HepG2 (cell line): Measurements from ENCODE around the gene HSD3B7. TPM values are rescaled to one million over a fixed set of nuclear protein-coding genes. Genes with fewer than 3 reads are reported as not detected.
A peak's percentile ranks its signal among the peaks of the same experiment; 100 is the strongest.

Experiments
- DNMT1 ChIP-seq: sonication (generic); formaldehyde crosslinking; IDR thresholded peaks from 2 replicates; pipeline ENCODE4 v1.5.1; 2020; ENCODE audit warnings: mild to moderate bottlenecking, missing genetic modification reagents
- ELF1 ChIP-seq: sonication (generic); formaldehyde crosslinking; IDR thresholded peaks from 2 replicates; pipeline ENCODE4 v1.4.0; 2020; ENCODE audit warnings: missing genetic modification reagents
- FOXM1 ChIP-seq: sonication (generic); formaldehyde crosslinking; IDR thresholded peaks from 2 replicates; pipeline ENCODE4 v1.5.0; 2020; ENCODE audit warnings: missing genetic modification reagents
- HDAC6 ChIP-seq: fragments of 200-600 bp; sonication (generic); IDR thresholded peaks from 2 replicates; pipeline ENCODE4 v1.7.0; 2017; ENCODE audit warnings: mild to moderate bottlenecking, antibody characterized with exemption, low read length, low read depth
- KDM3A ChIP-seq: IDR thresholded peaks from 2 replicates; pipeline ENCODE4 v1.6.1; 2018; ENCODE audit warnings: low read depth, missing compliant biosample characterization
- NFE2L1 ChIP-seq: sonication (generic); formaldehyde crosslinking; IDR thresholded peaks from 2 replicates; pipeline ENCODE4 v1.4.0; 2020; ENCODE audit warnings: missing genetic modification reagents, mild to moderate bottlenecking, borderline replicate concordance
- NR2F6 ChIP-seq, 2 experiments: IDR thresholded peaks; 2 replicates each; pipeline ENCODE4 v1.6.1; 2016; ENCODE audit warnings: antibody characterized with exemption in 1 of 2, mild to moderate bottlenecking in 1 of 2
- POLR2G ChIP-seq: fragments of 200-400 bp; formaldehyde crosslinking; IDR thresholded peaks from 2 replicates; pipeline ENCODE4 v1.6.1; 2018; ENCODE audit warnings: mild to moderate bottlenecking, low read depth, low read length, moderate library complexity
- WIZ ChIP-seq: sonication (generic); formaldehyde crosslinking; IDR thresholded peaks from 2 replicates; pipeline ENCODE4 v1.5.1; 2020; ENCODE audit warnings: mild to moderate bottlenecking, missing genetic modification reagents
- ZNF333 ChIP-seq: sonication (generic); formaldehyde crosslinking; IDR thresholded peaks from 2 replicates; pipeline ENCODE4 v1.4.0; 2020; ENCODE audit warnings: mild to moderate bottlenecking, missing genetic modification reagents, borderline replicate concordance
- ZNF431 ChIP-seq: sonication (generic); formaldehyde crosslinking; IDR thresholded peaks from 2 replicates; pipeline ENCODE4 v1.9.0; 2022; ENCODE audit warnings: missing genetic modification reagents, low read depth, mild to moderate bottlenecking, borderline replicate concordance
- ZNF501 ChIP-seq: sonication (generic); formaldehyde crosslinking; IDR thresholded peaks from 2 replicates; pipeline ENCODE4 v1.5.1; 2020; ENCODE audit warnings: mild to moderate bottlenecking, moderate library complexity, missing genetic modification reagents
- ZNF772 ChIP-seq: sonication (generic); formaldehyde crosslinking; IDR thresholded peaks from 2 replicates; pipeline ENCODE4 v1.5.0; 2020; ENCODE audit warnings: mild to moderate bottlenecking, missing genetic modification reagents
- polyA plus RNA-seq, 8 experiments: library from polyadenylated mRNA; depleted of rRNA in 3 of 8; stranded (reverse) in 7 of 8; unstranded in 1 of 8; fragments of >200 nt; fragmentation: Illumina TruSeq in 4 of 8; extraction: Trizol in 4 of 8; gene quantifications; 2 replicates each; pipeline versions ENCODE4 v1.2.1 to v1.2.3, GENCODE V29; 2011 to 2016; ENCODE audit warnings: low read depth in 4 of 8, missing spikeins in 1 of 8, mixed read lengths in 1 of 8; ENCODE audit not compliant: insufficient read depth in 1 of 8
- total RNA-seq, 5 experiments: library from RNA; depleted of rRNA; stranded (reverse); fragments of >200 nt; fragmentation: Illumina TruSeq; extraction: Trizol; gene quantifications; 2 replicates each; pipeline ENCODE4 v1.2.3, GENCODE V29; 2016; ENCODE audit warnings: low read depth in 1 of 5
- TF ChIP-seq, protein P1 (sequence below): sonication (generic); formaldehyde crosslinking; IDR thresholded peaks from 2 replicates; pipeline ENCODE4 v1.5.0; 2020; ENCODE audit warnings: mild to moderate bottlenecking, missing genetic modification reagents
- TF ChIP-seq, protein P2 (sequence below): sonication (generic); formaldehyde crosslinking; IDR thresholded peaks from 2 replicates; pipeline ENCODE4 v1.5.1; 2020; ENCODE audit warnings: mild to moderate bottlenecking, moderate library complexity, missing genetic modification reagents
- TF ChIP-seq, protein P3 (sequence below): sonication (generic); formaldehyde crosslinking; IDR thresholded peaks from 2 replicates; pipeline ENCODE4 v1.4.0; 2020; ENCODE audit warnings: low read depth, mild to moderate bottlenecking, missing genetic modification reagents
- TF ChIP-seq, protein P4 (sequence below): IDR thresholded peaks from 2 replicates; pipeline ENCODE4 v1.6.1; 2016
- TF ChIP-seq, protein P5 (sequence below): sonication (generic); formaldehyde crosslinking; IDR thresholded peaks from 2 replicates; pipeline ENCODE4 v1.5.0; 2020; ENCODE audit warnings: missing genetic modification reagents
- TF ChIP-seq, protein P6 (sequence below): sonication (generic); formaldehyde crosslinking; IDR thresholded peaks from 2 replicates; pipeline ENCODE4 v1.5.1; 2020; ENCODE audit warnings: missing genetic modification reagents, mild to moderate bottlenecking, borderline replicate concordance

HSD3B7 gene
- total and polyA plus RNA-seq, 2 of the 13 experiments (the other 11 are each of a cell fraction or from before 2014, with no cell fraction given) = 32.9 to 69.7 TPM

DNA sequence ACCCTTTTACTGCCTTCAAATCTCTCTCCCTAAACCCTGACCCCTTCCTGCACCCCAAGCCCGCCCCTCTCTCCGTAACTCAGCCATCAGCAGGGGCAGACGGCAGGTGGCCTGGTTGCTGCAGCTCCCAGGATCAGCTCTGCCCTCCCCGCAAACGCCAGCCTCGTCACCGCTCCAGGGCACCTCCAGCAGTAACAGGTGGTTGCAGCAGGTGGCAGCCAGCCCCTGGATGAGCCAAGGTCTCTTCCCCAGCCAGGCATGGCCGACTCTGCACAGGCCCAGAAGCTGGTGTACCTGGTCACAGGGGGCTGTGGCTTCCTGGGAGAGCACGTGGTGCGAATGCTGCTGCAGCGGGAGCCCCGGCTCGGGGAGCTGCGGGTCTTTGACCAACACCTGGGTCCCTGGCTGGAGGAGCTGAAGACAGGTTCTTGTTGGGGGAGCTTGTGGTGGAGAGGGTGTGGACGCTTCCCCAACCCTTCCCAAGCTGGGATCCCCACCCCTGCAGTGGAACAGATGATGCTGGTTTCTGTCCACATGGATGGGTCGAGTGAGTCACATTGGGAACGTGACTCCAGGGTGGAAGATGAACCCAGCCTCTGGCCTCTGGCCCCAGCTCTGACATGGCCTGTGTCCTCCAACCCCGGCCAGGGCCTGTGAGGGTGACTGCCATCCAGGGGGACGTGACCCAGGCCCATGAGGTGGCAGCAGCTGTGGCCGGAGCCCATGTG is 558 bp downstream of the HSD3B7 start (continued):
- TF ChIP-seq, protein P1, sequence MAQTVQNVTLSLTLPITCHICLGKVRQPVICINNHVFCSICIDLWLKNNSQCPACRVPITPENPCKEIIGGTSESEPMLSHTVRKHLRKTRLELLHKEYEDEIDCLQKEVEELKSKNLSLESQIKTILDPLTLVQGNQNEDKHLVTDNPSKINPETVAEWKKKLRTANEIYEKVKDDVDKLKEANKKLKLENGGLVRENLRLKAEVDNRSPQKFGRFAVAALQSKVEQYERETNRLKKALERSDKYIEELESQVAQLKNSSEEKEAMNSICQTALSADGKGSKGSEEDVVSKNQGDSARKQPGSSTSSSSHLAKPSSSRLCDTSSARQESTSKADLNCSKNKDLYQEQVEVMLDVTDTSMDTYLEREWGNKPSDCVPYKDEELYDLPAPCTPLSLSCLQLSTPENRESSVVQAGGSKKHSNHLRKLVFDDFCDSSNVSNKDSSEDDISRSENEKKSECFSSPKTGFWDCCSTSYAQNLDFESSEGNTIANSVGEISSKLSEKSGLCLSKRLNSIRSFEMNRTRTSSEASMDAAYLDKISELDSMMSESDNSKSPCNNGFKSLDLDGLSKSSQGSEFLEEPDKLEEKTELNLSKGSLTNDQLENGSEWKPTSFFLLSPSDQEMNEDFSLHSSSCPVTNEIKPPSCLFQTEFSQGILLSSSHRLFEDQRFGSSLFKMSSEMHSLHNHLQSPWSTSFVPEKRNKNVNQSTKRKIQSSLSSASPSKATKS (CRISPR knock-in tag) = no peak
- TF ChIP-seq, protein P2, sequence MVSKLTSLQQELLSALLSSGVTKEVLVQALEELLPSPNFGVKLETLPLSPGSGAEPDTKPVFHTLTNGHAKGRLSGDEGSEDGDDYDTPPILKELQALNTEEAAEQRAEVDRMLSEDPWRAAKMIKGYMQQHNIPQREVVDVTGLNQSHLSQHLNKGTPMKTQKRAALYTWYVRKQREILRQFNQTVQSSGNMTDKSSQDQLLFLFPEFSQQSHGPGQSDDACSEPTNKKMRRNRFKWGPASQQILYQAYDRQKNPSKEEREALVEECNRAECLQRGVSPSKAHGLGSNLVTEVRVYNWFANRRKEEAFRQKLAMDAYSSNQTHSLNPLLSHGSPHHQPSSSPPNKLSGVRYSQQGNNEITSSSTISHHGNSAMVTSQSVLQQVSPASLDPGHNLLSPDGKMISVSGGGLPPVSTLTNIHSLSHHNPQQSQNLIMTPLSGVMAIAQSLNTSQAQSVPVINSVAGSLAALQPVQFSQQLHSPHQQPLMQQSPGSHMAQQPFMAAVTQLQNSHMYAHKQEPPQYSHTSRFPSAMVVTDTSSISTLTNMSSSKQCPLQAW = peak; percentile 88
- TF ChIP-seq NFE2L1 (CRISPR knock-in tag) (no peak), ZNF431 (CRISPR knock-in tag) (no peak; the same call in 1 of the 2 replicates), DNMT1 (CRISPR knock-in tag) (peak; percentile 66; the same call in 1 of the 2 replicates), FOXM1 (CRISPR knock-in tag) (peak; percentile 67; the same call in 1 of the 2 replicates), NR2F6 (IDR thresholded peaks at IDR 0.05) (no peak), NR2F6 (CRISPR knock-in tag; IDR thresholded peaks at IDR 0.05) (no peak), HDAC6 (no peak), ZNF501 (CRISPR knock-in tag) (peak; percentile 92), ELF1 (CRISPR knock-in tag) (peak; percentile 65), ZNF333 (peak; percentile 73; the same call in 1 of the 2 replicates), ZNF772 (peak; percentile 93), KDM3A (CRISPR knock-in tag) (peak; percentile 60), POLR2G (no peak), WIZ (CRISPR knock-in tag) (peak; percentile 72; the same call in 1 of the 2 replicates)
- TF ChIP-seq, protein P3, sequence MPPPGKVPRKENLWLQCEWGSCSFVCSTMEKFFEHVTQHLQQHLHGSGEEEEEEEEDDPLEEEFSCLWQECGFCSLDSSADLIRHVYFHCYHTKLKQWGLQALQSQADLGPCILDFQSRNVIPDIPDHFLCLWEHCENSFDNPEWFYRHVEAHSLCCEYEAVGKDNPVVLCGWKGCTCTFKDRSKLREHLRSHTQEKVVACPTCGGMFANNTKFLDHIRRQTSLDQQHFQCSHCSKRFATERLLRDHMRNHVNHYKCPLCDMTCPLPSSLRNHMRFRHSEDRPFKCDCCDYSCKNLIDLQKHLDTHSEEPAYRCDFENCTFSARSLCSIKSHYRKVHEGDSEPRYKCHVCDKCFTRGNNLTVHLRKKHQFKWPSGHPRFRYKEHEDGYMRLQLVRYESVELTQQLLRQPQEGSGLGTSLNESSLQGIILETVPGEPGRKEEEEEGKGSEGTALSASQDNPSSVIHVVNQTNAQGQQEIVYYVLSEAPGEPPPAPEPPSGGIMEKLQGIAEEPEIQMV (CRISPR knock-in tag) = peak; percentile 45
- TF ChIP-seq, protein P4, sequence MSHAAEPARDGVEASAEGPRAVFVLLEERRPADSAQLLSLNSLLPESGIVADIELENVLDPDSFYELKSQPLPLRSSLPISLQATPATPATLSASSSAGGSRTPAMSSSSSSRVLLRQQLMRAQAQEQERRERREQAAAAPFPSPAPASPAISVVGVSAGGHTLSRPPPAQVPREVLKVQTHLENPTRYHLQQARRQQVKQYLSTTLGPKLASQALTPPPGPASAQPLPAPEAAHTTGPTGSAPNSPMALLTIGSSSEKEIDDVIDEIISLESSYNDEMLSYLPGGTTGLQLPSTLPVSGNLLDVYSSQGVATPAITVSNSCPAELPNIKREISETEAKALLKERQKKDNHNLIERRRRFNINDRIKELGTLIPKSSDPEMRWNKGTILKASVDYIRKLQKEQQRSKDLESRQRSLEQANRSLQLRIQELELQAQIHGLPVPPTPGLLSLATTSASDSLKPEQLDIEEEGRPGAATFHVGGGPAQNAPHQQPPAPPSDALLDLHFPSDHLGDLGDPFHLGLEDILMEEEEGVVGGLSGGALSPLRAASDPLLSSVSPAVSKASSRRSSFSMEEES (CRISPR knock-in tag) = 0 out of 2 replicates have a peak, but pooled peaks have one; percentile 15
- TF ChIP-seq, protein P5, sequence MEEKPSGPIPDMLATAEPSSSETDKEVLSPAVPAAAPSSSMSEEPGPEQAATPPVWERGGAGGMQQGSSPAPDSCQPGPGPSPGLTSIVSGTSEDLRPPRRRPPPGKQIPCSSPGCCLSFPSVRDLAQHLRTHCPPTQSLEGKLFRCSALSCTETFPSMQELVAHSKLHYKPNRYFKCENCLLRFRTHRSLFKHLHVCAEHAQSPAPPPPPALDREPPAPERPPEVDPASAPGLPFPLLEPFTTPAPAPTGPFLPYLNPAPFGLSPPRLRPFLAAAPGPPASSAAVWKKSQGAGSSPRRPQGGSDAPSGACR = peak; percentile 27
- TF ChIP-seq, protein P6, sequence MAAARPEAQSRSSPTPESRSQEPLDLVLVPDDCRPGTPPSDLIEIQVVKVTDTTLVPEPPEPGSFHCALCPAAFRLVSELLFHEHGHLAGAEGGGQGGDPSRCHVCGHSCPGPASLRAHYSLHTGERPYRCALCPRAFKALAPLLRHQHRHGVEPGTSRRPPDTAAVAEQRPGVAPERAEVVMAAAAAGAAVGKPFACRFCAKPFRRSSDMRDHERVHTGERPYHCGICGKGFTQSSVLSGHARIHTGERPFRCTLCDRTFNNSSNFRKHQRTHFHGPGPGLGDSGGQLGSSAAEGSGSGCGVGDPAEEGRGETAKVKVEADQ (CRISPR knock-in tag) = 0 out of 2 replicates have a peak, but pooled peaks have one; percentile 30
